HG03095 (cell line): ENCODE measurements around the gene WNT7A.
"Not testable (repeated sequence)": the region's sequence is repeated elsewhere in the genome, so short reads cannot be mapped to it uniquely, and the experiment has no call there.

Experiments
- ATAC-seq: cut with Tn5 transposase; IDR thresholded peaks from one replicate; pipeline ENCODE4 v1.9.1; 2021; ENCODE audit warnings: moderate library complexity; ENCODE audit not compliant: unreplicated experiment

WNT7A gene

GRCh38 chr3:13866041-13866965 is 13.6 kb downstream of the WNT7A start:
- ATAC-seq: no peak

- no peak for ATAC-seq
Measured at GRCh38 chr3:13865581-13865980, 14.3 kb downstream of the WNT7A start.

- ATAC-seq: no peak
Measured at GRCh38 chr3:13865106-13865505, 14.8 kb downstream of the WNT7A start.

- ATAC-seq: no peak
Measured at GRCh38 chr3:13863965-13864595, 15.8 kb downstream of the WNT7A start.

GRCh38 chr3:13863382-13863952 is 16.4 kb downstream of the WNT7A start:
- ATAC-seq: no peak

GRCh38 chr3:13861461-13861860 is 18.4 kb downstream of the WNT7A start:
- no peak for ATAC-seq

- ATAC-seq: no peak
Measured at GRCh38 chr3:13860001-13860400, 19.9 kb downstream of the WNT7A start.

GRCh38 chr3:13858768-13859520 is 20.9 kb downstream of the WNT7A start:
- ATAC-seq: no peak

GRCh38 chr3:13857702-13858380 is 22.0 kb downstream of the WNT7A start:
- ATAC-seq: no peak

- not testable (repeated sequence) for ATAC-seq
Measured at GRCh38 chr3:13856628-13857027, 23.2 kb downstream of the WNT7A start.

- ATAC-seq: no peak
Measured at GRCh38 chr3:13856006-13856405, 23.9 kb downstream of the WNT7A start.

- no peak for ATAC-seq
Measured at GRCh38 chr3:13854492-13854891, 25.4 kb downstream of the WNT7A start.

GRCh38 chr3:13853978-13854296 is 25.9 kb downstream of the WNT7A start:
- ATAC-seq: no peak

GRCh38 chr3:13853256-13853977 is 26.5 kb downstream of the WNT7A start:
- no peak for ATAC-seq

GRCh38 chr3:13852638-13853009 is 27.2 kb downstream of the WNT7A start:
- ATAC-seq: no peak

GRCh38 chr3:13851997-13852637 is 27.8 kb downstream of the WNT7A start:
- no peak for ATAC-seq

- ATAC-seq: no peak
Measured at GRCh38 chr3:13851091-13851849, 28.6 kb downstream of the WNT7A start.

- ATAC-seq: no peak
Measured at GRCh38 chr3:13850161-13850945, 29.5 kb downstream of the WNT7A start.
